RWPE2 (cell line): ENCODE measurements around the gene TRIM71.

Source experiments
- ATAC-seq: fragments of 200-7000 bp; cut with Tn5 transposase; 3 replicates; pipeline ENCODE4 v1.9.1; 2021; ENCODE audit warnings: low read depth
- DNase-seq: peaks from one replicate; pipeline ENCODE4 v3.0.0-alpha.2; 2020; ENCODE audit warnings: low spot score
- H3K27ac ChIP-seq: fragments of 450-650 bp; 2 replicates; pipeline ENCODE4 v1.5.1; 2017; ENCODE audit warnings: mild to moderate bottlenecking; ENCODE audit not compliant: poor library complexity, severe bottlenecking
- H3K27me3 ChIP-seq: fragments of 250-450 bp; sonication (Bioruptor Pico); 2 replicates; pipeline ENCODE4 v1.5.1; 2021; ENCODE audit warnings: mild to moderate bottlenecking, moderate library complexity; ENCODE audit not compliant: insufficient read depth, poor library complexity, severe bottlenecking
- H3K36me3 ChIP-seq: fragments of 250-450 bp; sonication (Bioruptor Pico); 2 replicates; pipeline ENCODE4 v1.5.1; 2020; ENCODE audit warnings: low read depth, mild to moderate bottlenecking, moderate library complexity
- H3K4me1 ChIP-seq: fragments of 250-450 bp; sonication (Bioruptor Pico); 2 replicates; pipeline ENCODE4 v1.5.1; 2021; ENCODE audit warnings: mild to moderate bottlenecking, moderate library complexity; ENCODE audit not compliant: insufficient read depth, poor library complexity, severe bottlenecking
- H3K4me3 ChIP-seq: fragments of 250-450 bp; sonication (Bioruptor Pico); 2 replicates; pipeline ENCODE4 v1.5.1; 2021; ENCODE audit warnings: mild to moderate bottlenecking, moderate library complexity; ENCODE audit not compliant: severe bottlenecking
- H3K9me3 ChIP-seq: fragments of 250-450 bp; sonication (Bioruptor Pico); 2 replicates; pipeline ENCODE4 v1.5.1; 2021; ENCODE audit warnings: mild to moderate bottlenecking, moderate library complexity; ENCODE audit not compliant: severe bottlenecking
- CTCF ChIP-seq: fragments of 450-650 bp; IDR thresholded peaks from one replicate; pipeline ENCODE4 v1.5.1; 2017; ENCODE audit warnings: mild to moderate bottlenecking, moderate library complexity; ENCODE audit not compliant: poor library complexity, severe bottlenecking

Gene TRIM71

DNA sequence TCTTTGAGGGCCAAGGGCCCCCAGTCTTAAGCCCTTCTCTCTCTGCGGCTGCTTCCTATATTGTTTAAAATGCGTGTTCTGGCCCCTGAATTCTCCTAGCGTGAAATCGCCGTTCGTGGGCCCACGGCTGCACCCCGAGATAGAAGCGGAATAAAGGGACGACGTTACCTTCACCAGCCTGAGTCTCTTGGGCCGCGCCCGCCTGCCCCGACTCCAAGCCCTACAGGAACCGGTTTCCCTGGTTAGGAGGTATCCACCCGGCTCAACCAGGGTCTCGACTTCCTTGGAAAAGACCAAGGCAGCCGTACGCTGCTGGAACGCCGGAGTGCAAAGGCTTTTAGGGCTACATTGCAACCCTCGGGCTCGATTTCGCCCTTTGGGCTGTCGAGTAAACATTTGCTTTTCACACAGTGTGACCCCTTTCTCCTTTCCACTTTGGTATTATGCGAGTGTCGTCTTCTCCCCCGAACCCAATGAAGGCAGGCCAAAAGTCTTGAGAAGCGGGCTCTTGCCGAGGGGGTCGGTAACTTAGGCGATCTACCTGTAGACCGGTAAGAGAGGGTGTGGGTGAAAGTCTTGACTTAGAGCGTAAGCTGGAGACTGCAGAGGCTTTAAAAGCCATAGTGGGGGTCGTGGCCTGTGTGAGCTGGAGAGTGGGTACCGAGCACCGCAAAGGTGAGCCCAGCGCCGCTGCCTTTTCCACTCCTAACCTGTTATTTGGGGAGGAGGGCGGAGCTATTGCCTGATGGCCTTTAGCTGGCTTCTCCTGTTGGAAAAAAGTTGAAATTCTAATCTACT is 2.0 kb downstream of the TRIM71 start:
- H3K27ac ChIP-seq, result no peak overlapping the region
- DNase-seq (no peak), ATAC-seq (no peak)
- TF ChIP-seq CTCF, result no peak
- H3K36me3 ChIP-seq, result no peaks in the 10 kb centered on the region
- H3K4me3 ChIP-seq, result no peak overlapping the region
- peaks cover 77% of the 10 kb centered on the region for H3K27me3 ChIP-seq
- no peaks in the 10 kb centered on the region for H3K9me3 ChIP-seq
- no peaks in the 10 kb centered on the region for H3K4me1 ChIP-seq

DNA sequence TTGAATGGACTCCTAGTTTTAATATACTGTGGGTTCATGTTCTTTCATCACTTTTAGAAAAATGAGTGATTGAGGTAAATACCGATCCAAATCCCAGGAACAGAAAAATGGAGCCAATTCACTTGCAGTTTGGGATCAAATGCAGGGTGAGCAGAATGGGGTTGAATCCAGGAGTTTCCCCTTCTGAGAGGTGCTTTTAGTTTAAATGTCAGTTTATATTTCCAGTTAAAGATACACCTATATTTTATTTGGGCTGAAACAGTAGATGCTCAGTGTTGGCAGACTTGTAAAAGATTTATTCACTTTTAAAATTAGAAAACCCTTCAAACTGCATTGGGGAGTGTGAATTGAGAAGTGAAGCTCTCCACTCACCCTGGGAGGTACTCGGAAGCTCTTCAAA is 2.6 kb downstream of the TRIM71 start:
- Histone ChIP-seq H3K4me1 (no peaks in the 10 kb centered on the region), H3K27me3 (peaks cover 70% of the 10 kb centered on the region), H3K27ac (no peak overlapping the region), H3K36me3 (no peaks in the 10 kb centered on the region), H3K9me3 (no peaks in the 10 kb centered on the region), H3K4me3 (no peak overlapping the region)
- TF ChIP-seq CTCF, result no peak
- DNase-seq (no peak), ATAC-seq (no peak)

- Histone ChIP-seq H3K9me3 (no peaks in the 10 kb centered on the region), H3K27me3 (peaks cover 63% of the 10 kb centered on the region), H3K4me3 (no peak overlapping the region), H3K4me1 (no peaks in the 10 kb centered on the region), H3K27ac (no peak overlapping the region), H3K36me3 (no peaks in the 10 kb centered on the region)
- ATAC-seq, result no peak
- no peak for DNase-seq
- TF ChIP-seq CTCF, result no peak
Measured at GRCh38 chr3:32820971-32821685, 3.3 kb downstream of the TRIM71 start.

DNA sequence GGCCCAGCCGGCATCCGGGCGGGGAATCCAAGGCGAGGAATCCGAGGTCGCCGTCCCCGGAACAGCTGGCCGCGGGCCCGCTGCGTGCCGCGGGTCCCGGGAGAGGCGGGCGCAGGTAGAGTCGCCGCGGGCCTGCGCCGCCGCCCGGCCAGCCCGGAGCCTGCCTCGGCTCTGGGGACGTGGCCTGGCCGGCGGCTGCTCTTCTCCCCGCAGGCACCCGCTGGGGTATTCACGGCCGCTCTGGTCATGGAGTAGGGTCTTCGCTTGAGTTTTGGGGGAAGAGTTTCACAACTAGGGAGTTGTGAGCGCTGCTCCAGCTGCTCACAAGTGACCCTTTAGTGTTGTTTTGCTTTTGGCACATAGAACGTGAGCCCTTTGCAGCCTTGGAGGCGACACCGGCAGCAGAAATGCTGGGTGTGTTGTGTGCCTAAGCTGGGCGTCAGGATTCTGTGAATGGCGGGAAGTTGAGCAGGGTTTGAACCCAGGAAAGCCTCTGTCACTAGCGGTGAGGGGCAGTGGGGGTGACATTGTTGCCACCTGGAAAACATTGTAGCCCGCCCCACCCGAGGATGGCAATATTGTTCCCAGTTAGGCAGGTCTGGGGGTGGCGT is 4.0 kb downstream of the TRIM71 start:
- Histone ChIP-seq H3K27me3 (peaks cover 58% of the 10 kb centered on the region), H3K27ac (no peak overlapping the region), H3K4me1 (no peaks in the 10 kb centered on the region), H3K36me3 (no peaks in the 10 kb centered on the region), H3K9me3 (no peaks in the 10 kb centered on the region), H3K4me3 (no peak overlapping the region)
- DNase-seq (no peak), ATAC-seq (no peak)
- TF ChIP-seq CTCF, result no peak
